T-helper 1 cell treated with Interleukin-12 subunit alpha and Interleukin-12 subunit beta and Interleukin-4 antibody, amounts not matched to agents 30 μg/mL and 1 μg/mL, for 36 hours (primary cell): ENCODE measurements around the gene LDLRAP1.
"Not testable (repeated sequence)": the region's sequence is repeated elsewhere in the genome, so short reads cannot be mapped to it uniquely, and the experiment has no call there.

Experiments
- H3K27ac Mint-ChIP-seq: one replicate; pipeline ENCODE4 v1.8.0; 2021; ENCODE audit warnings: mild to moderate bottlenecking, mixed read lengths
- H3K27me3 Mint-ChIP-seq: one replicate; pipeline ENCODE4 v1.8.0; 2021; ENCODE audit warnings: low read depth, mixed read lengths
- H3K36me3 Mint-ChIP-seq: one replicate; pipeline ENCODE4 v1.8.0; 2021; ENCODE audit warnings: low read depth, mixed read lengths
- H3K4me1 Mint-ChIP-seq: one replicate; pipeline ENCODE4 v1.8.0; 2021; ENCODE audit warnings: low read depth, mixed read lengths
- H3K4me3 Mint-ChIP-seq: one replicate; pipeline ENCODE4 v1.8.0; 2021; ENCODE audit warnings: mild to moderate bottlenecking, moderate library complexity, mixed read lengths
- H3K9me3 Mint-ChIP-seq: one replicate; pipeline ENCODE4 v1.8.0; 2021; ENCODE audit warnings: mixed read lengths

LDLRAP1 gene

GRCh38 chr1:25579292-25580252 is 36.2 kb downstream of the LDLRAP1 start:
- Mint-ChIP-seq H3K9me3 (no peaks in the 10 kb centered on the region), H3K4me1 (no peaks in the 10 kb centered on the region), H3K4me3 (no peak overlapping the region), H3K27ac (no peak overlapping the region), H3K27me3 (peaks cover 27% of the 10 kb centered on the region), H3K36me3 (no peaks in the 10 kb centered on the region)

GRCh38 chr1:25580927-25581326 is 37.5 kb downstream of the LDLRAP1 start:
- Mint-ChIP-seq H3K36me3 (no peaks in the 10 kb centered on the region), H3K4me1 (no peaks in the 10 kb centered on the region), H3K9me3 (no peaks in the 10 kb centered on the region), H3K27me3 (peaks cover 32% of the 10 kb centered on the region), H3K27ac (no peak overlapping the region), H3K4me3 (no peak overlapping the region)

GRCh38 chr1:25581764-25582163 is 38.4 kb downstream of the LDLRAP1 start:
- H3K9me3 Mint-ChIP-seq, result no peaks in the 10 kb centered on the region
- no peaks in the 10 kb centered on the region for H3K4me1 Mint-ChIP-seq
- H3K27ac Mint-ChIP-seq, result no peak overlapping the region
- H3K27me3 Mint-ChIP-seq, result peaks cover 32% of the 10 kb centered on the region
- H3K36me3 Mint-ChIP-seq, result no peaks in the 10 kb centered on the region
- H3K4me3 Mint-ChIP-seq, result no peak overlapping the region

GRCh38 chr1:25583519-25584370 is 40.3 kb downstream of the LDLRAP1 start:
- Mint-ChIP-seq H3K4me3 (no peak overlapping the region), H3K9me3 (no peaks in the 10 kb centered on the region), H3K4me1 (no peaks in the 10 kb centered on the region), H3K27ac (no peak overlapping the region), H3K27me3 (peaks cover 40% of the 10 kb centered on the region), H3K36me3 (no peaks in the 10 kb centered on the region)

GRCh38 chr1:25586181-25586588 is 42.8 kb downstream of the LDLRAP1 start:
- no peaks in the 10 kb centered on the region for H3K9me3 Mint-ChIP-seq
- H3K27me3 Mint-ChIP-seq, result peaks cover 33% of the 10 kb centered on the region
- no peak overlapping the region for H3K27ac Mint-ChIP-seq
- no peak overlapping the region for H3K4me3 Mint-ChIP-seq
- H3K4me1 Mint-ChIP-seq, result no peaks in the 10 kb centered on the region
- H3K36me3 Mint-ChIP-seq, result no peaks in the 10 kb centered on the region

GRCh38 chr1:25587290-25587689 is 43.9 kb downstream of the LDLRAP1 start:
- H3K9me3 Mint-ChIP-seq, result no peaks in the 10 kb centered on the region
- no peak overlapping the region for H3K4me3 Mint-ChIP-seq
- H3K27ac Mint-ChIP-seq, result no peak overlapping the region
- H3K4me1 Mint-ChIP-seq, result no peaks in the 10 kb centered on the region
- no peaks in the 10 kb centered on the region for H3K36me3 Mint-ChIP-seq
- peaks cover 30% of the 10 kb centered on the region for H3K27me3 Mint-ChIP-seq

GRCh38 chr1:25588224-25588623 is 44.8 kb downstream of the LDLRAP1 start:
- H3K4me1 Mint-ChIP-seq, H3K36me3 Mint-ChIP-seq, H3K9me3 Mint-ChIP-seq, H3K4me3 Mint-ChIP-seq, H3K27ac Mint-ChIP-seq: not testable (repeated sequence)
- H3K27me3 Mint-ChIP-seq, result peaks cover 33% of the 10 kb centered on the region

GRCh38 chr1:25588786-25589185 is 45.4 kb downstream of the LDLRAP1 start:
- not testable (repeated sequence) for H3K27ac Mint-ChIP-seq, H3K4me3 Mint-ChIP-seq, H3K4me1 Mint-ChIP-seq, H3K9me3 Mint-ChIP-seq, H3K36me3 Mint-ChIP-seq
- H3K27me3 Mint-ChIP-seq, result peaks cover 34% of the 10 kb centered on the region

GRCh38 chr1:25590096-25590824 is 46.9 kb downstream of the LDLRAP1 start:
- no peak overlapping the region for H3K27ac Mint-ChIP-seq
- no peaks in the 10 kb centered on the region for H3K36me3 Mint-ChIP-seq
- no peaks in the 10 kb centered on the region for H3K4me1 Mint-ChIP-seq
- peaks cover 32% of the 10 kb centered on the region for H3K27me3 Mint-ChIP-seq
- H3K9me3 Mint-ChIP-seq, result no peaks in the 10 kb centered on the region
- no peak overlapping the region for H3K4me3 Mint-ChIP-seq

- no peaks in the 10 kb centered on the region for H3K4me1 Mint-ChIP-seq
- H3K36me3 Mint-ChIP-seq, result no peaks in the 10 kb centered on the region
- H3K27me3 Mint-ChIP-seq, result peaks cover 47% of the 10 kb centered on the region
- H3K9me3 Mint-ChIP-seq, result peaks cover 3% of the 10 kb centered on the region
- H3K4me3 Mint-ChIP-seq, result no peak overlapping the region
- no peak overlapping the region for H3K27ac Mint-ChIP-seq
These were observed 50.5 kb downstream of the LDLRAP1 start for GRCh38 chr1:25593861-25594260.

- H3K27ac Mint-ChIP-seq, result no peak overlapping the region
- H3K36me3 Mint-ChIP-seq, result no peaks in the 10 kb centered on the region
- no peak overlapping the region for H3K4me3 Mint-ChIP-seq
- no peaks in the 10 kb centered on the region for H3K4me1 Mint-ChIP-seq
- H3K9me3 Mint-ChIP-seq, result peaks cover 6% of the 10 kb centered on the region
- peaks cover 52% of the 10 kb centered on the region for H3K27me3 Mint-ChIP-seq
These were observed 51.6 kb downstream of the LDLRAP1 start for GRCh38 chr1:25594971-25595370.

- H3K9me3 Mint-ChIP-seq, H3K27ac Mint-ChIP-seq, H3K4me3 Mint-ChIP-seq, H3K4me1 Mint-ChIP-seq, H3K36me3 Mint-ChIP-seq: not testable (repeated sequence)
- peaks cover 62% of the 10 kb centered on the region for H3K27me3 Mint-ChIP-seq
These were observed 53.2 kb downstream of the LDLRAP1 start for GRCh38 chr1:25596641-25597040.

GRCh38 chr1:25598879-25599278 is 55.5 kb downstream of the LDLRAP1 start:
- no peak overlapping the region for H3K4me3 Mint-ChIP-seq
- no peaks in the 10 kb centered on the region for H3K36me3 Mint-ChIP-seq
- H3K27me3 Mint-ChIP-seq, result peaks cover 56% of the 10 kb centered on the region
- no peaks in the 10 kb centered on the region for H3K4me1 Mint-ChIP-seq
- H3K27ac Mint-ChIP-seq, result no peak overlapping the region
- peaks cover 6% of the 10 kb centered on the region for H3K9me3 Mint-ChIP-seq

- Mint-ChIP-seq H3K9me3 (peaks cover 6% of the 10 kb centered on the region), H3K36me3 (no peaks in the 10 kb centered on the region), H3K4me1 (no peaks in the 10 kb centered on the region), H3K4me3 (no peak overlapping the region), H3K27ac (no peak overlapping the region), H3K27me3 (peaks cover 57% of the 10 kb centered on the region)
These were observed 56.7 kb downstream of the LDLRAP1 start for GRCh38 chr1:25599969-25600610.
